HG02981 (cell line): ENCODE data around the gene PCDHA11.
"Not testable (repeated sequence)": the region's sequence is repeated elsewhere in the genome, so short reads cannot be mapped to it uniquely, and the experiment has no call there.

Source experiments
- ATAC-seq: cut with Tn5 transposase; IDR thresholded peaks from one replicate; pipeline ENCODE4 v1.9.1; 2021; ENCODE audit warnings: mild to moderate bottlenecking, moderate library complexity; ENCODE audit not compliant: unreplicated experiment

The PCDHA11 gene

GRCh38 chr5:140868721-140869554, at the start of gene PCDHA11:
Gene PCDHA11 (plus strand): TSS chr5:140868957. CDS start chr5:140869104, 147 bp downstream.
- ATAC-seq, result no peak

GRCh38 chr5:140821375-140822280, 47.1 kb upstream of the PCDHA11 start, which contains the start of gene PCDHA5:
Gene PCDHA5 (plus strand): TSS chr5:140821613.
- ATAC-seq, result no peak

- no peak for ATAC-seq
Observed at GRCh38 chr5:140822281-140822629, 46.5 kb upstream of the PCDHA11 start.

- ATAC-seq, result not testable (repeated sequence)
Observed at GRCh38 chr5:140822969-140823368, 45.8 kb upstream of the PCDHA11 start.

GRCh38 chr5:140823475-140823874, 45.3 kb upstream of the PCDHA11 start:
- no peak for ATAC-seq

- ATAC-seq, result no peak
Observed at GRCh38 chr5:140827704-140828361, 40.9 kb upstream of the PCDHA11 start, which contains the start of gene PCDHA6. Gene PCDHA6 (plus strand): TSS chr5:140827960. CDS start chr5:140828092, 132 bp downstream.

GRCh38 chr5:140828362-140828737, 40.4 kb upstream of the PCDHA11 start:
- no peak for ATAC-seq

- ATAC-seq, result not testable (repeated sequence)
Observed at GRCh38 chr5:140829511-140830501, 39.0 kb upstream of the PCDHA11 start.

- ATAC-seq, result no peak
Observed at GRCh38 chr5:140833993-140834392, 34.8 kb upstream of the PCDHA11 start, which contains the start of gene PCDHA7. Gene PCDHA7 (plus strand): TSS chr5:140834269. CDS start chr5:140834384, 115 bp downstream.

GRCh38 chr5:140834439-140835008, 34.2 kb upstream of the PCDHA11 start:
- ATAC-seq, result not testable (repeated sequence)

- ATAC-seq, result no peak
Observed at GRCh38 chr5:140835622-140836510, 32.9 kb upstream of the PCDHA11 start.

- ATAC-seq, result no peak
Observed at GRCh38 chr5:140840978-140841962, 27.5 kb upstream of the PCDHA11 start, which contains the start of gene PCDHA8. Gene PCDHA8 (plus strand): TSS chr5:140841187. CDS start chr5:140841322, 135 bp downstream.

GRCh38 chr5:140842798-140843733, 25.7 kb upstream of the PCDHA11 start:
- ATAC-seq, result no peak

- ATAC-seq, result not testable (repeated sequence)
Observed at GRCh38 chr5:140848139-140849102, 20.3 kb upstream of the PCDHA11 start, which contains the start of gene PCDHA9. Gene PCDHA9 (plus strand): TSS chr5:140848382. CDS start chr5:140848496, 114 bp downstream.
